ENCODE measurements around the gene CNTNAP2.

DNA sequence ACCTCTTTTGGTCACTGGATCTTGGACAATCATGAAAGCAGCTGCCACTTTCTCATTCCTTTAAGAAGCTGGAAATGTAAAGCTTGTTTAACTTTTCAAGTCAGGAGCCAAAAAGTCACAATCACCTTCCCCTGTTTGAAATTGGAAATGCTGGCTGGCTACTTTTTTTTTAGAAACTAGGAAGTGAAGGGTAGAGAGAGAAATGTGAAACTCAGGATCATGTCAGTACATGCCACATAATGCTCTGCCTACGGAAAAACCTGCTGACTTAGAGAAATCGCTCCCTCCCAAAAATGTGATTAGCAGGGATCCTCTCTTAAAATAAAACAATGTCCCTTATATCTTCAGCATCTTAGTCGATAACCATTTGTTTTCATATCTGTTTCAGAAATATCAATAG is 2285.6 kb downstream of the CNTNAP2 start:
- TF ChIP-seq, protein P1, sequence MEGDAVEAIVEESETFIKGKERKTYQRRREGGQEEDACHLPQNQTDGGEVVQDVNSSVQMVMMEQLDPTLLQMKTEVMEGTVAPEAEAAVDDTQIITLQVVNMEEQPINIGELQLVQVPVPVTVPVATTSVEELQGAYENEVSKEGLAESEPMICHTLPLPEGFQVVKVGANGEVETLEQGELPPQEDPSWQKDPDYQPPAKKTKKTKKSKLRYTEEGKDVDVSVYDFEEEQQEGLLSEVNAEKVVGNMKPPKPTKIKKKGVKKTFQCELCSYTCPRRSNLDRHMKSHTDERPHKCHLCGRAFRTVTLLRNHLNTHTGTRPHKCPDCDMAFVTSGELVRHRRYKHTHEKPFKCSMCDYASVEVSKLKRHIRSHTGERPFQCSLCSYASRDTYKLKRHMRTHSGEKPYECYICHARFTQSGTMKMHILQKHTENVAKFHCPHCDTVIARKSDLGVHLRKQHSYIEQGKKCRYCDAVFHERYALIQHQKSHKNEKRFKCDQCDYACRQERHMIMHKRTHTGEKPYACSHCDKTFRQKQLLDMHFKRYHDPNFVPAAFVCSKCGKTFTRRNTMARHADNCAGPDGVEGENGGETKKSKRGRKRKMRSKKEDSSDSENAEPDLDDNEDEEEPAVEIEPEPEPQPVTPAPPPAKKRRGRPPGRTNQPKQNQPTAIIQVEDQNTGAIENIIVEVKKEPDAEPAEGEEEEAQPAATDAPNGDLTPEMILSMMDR (IDR thresholded peaks at IDR 0.05): no peak
- no peak for TF ChIP-seq POLR2A (IDR thresholded peaks at IDR 0.05)

All from testis (tissue), 2 donors.